Right lobe of liver (tissue), 4 donors: Measurements from ENCODE around the gene OR11H7.

ENCODE experiments used
- POLR2A ChIP-seq: fragments of 450-650 bp; IDR thresholded peaks from one replicate; pipeline ENCODE4 v1.6.1; 2017; ENCODE audit warnings: antibody characterized with exemption, mild to moderate bottlenecking
- TF ChIP-seq, protein P1 (sequence below), 4 donors: fragments of 200-600 bp in 3 of 4; fragments of 450-650 bp in 1 of 4; IDR thresholded peaks; one replicate each; pipeline versions ENCODE4 v1.5.1 to v1.8.0; 2016 to 2022; ENCODE audit warnings: antibody characterized with exemption in 4 of 4, mild to moderate bottlenecking in 2 of 4
- donor health status: DM: no; HTN: no; CAD: no.
- donor health status: DM: no; HTN: no; CAD: no.
- donor health status: DM: no; HTN: yes; CAD: no.

DNA sequence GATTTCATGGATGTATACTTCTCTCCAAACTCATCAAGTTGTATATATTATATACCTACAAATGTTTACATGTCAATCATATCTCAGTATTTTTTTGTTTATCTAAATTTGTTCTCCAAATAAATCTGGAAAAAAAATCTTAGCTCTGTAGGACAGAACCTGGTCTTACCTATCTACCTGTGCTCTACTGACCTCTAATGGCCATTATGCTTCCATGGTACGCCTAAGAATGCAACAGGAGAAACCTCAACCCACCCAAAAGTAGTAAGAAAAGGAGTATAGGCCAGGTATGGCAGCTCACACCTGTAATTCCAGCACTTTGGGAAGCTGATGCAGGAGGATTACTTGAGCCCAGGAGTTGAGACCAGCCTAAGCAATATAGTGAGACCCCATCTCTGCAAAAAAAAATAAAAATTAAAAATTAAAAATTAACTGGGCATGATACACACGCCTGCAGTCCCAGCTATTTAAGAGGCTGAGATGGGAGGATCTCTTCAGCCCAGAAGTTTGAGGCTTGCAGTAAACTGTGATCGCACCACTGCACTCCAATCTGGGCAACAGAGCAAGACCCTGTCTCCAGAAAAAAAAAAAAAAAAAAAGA lies 19.0 kb downstream of the OR11H7 start:
- TF ChIP-seq POLR2A = no peak
- TF ChIP-seq, protein P1, sequence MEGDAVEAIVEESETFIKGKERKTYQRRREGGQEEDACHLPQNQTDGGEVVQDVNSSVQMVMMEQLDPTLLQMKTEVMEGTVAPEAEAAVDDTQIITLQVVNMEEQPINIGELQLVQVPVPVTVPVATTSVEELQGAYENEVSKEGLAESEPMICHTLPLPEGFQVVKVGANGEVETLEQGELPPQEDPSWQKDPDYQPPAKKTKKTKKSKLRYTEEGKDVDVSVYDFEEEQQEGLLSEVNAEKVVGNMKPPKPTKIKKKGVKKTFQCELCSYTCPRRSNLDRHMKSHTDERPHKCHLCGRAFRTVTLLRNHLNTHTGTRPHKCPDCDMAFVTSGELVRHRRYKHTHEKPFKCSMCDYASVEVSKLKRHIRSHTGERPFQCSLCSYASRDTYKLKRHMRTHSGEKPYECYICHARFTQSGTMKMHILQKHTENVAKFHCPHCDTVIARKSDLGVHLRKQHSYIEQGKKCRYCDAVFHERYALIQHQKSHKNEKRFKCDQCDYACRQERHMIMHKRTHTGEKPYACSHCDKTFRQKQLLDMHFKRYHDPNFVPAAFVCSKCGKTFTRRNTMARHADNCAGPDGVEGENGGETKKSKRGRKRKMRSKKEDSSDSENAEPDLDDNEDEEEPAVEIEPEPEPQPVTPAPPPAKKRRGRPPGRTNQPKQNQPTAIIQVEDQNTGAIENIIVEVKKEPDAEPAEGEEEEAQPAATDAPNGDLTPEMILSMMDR (IDR thresholded peaks at IDR 0.05) = peak in 3 of 4 donors; percentile 21 to 32 (median 27)
